ENCODE data around the gene SLC39A3.

- TF ChIP-seq POLR2A (IDR thresholded peaks at IDR 0.05) (no peak), EP300 (IDR thresholded peaks at IDR 0.05) (no peak)
- TF ChIP-seq, protein P1, sequence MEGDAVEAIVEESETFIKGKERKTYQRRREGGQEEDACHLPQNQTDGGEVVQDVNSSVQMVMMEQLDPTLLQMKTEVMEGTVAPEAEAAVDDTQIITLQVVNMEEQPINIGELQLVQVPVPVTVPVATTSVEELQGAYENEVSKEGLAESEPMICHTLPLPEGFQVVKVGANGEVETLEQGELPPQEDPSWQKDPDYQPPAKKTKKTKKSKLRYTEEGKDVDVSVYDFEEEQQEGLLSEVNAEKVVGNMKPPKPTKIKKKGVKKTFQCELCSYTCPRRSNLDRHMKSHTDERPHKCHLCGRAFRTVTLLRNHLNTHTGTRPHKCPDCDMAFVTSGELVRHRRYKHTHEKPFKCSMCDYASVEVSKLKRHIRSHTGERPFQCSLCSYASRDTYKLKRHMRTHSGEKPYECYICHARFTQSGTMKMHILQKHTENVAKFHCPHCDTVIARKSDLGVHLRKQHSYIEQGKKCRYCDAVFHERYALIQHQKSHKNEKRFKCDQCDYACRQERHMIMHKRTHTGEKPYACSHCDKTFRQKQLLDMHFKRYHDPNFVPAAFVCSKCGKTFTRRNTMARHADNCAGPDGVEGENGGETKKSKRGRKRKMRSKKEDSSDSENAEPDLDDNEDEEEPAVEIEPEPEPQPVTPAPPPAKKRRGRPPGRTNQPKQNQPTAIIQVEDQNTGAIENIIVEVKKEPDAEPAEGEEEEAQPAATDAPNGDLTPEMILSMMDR (IDR thresholded peaks at IDR 0.05): no peak
Measured at GRCh38 chr19:2714531-2715269, 25.1 kb downstream of the SLC39A3 start.
